HepG2 (cell line): ENCODE data around the gene ZNF627. TPM values are rescaled to one million over a fixed set of nuclear protein-coding genes. Genes with fewer than 3 reads are reported as not detected.
"Not testable (repeated sequence)": the region's sequence is repeated elsewhere in the genome, so short reads cannot be mapped to it uniquely, and the experiment has no call there.

ENCODE experiments used
- ATAC-seq: fragments of 200-7000 bp; cut with Tn5 transposase; 3 replicates; pipeline ENCODE4 v1.9.1; 2020; ENCODE audit warnings: mild to moderate bottlenecking, moderate library complexity
- BruUV-seq: library from RNA; stranded (reverse); fragments of 400-500 nt; replicated peaks from 2 replicates; lab custom pipeline; 2021; lab: Mats Ljungman, UMichigan
- CTCF ChIA-PET: fragments of 300-600 bp; formaldehyde crosslinking; extraction: SDS; loops from one replicate; lab custom pipeline; 2021; ENCODE audit warnings: low total read pairs, inconsistent platforms, low intra/inter-chr PET ratio; lab: Yijun Ruan, JAX
- POLR2A ChIA-PET: fragments of 350-600 bp; sonication (Branson Sonifier 250); formaldehyde crosslinking; loops from one replicate; lab custom pipeline; 2020; ENCODE audit warnings: antibody characterized with exemption, inconsistent platforms; lab: Yijun Ruan, JAX
- DNase-seq: peaks from one replicate; pipeline ENCODE4 v3.0.0-alpha.2; 2015; ENCODE audit warnings: low spot score
- FAIRE-seq: peaks from 3 replicates; lab custom pipeline; 2011; peaks lifted over from hg19 to GRCh38; lab: Jason Lieb, UNC
- H2AFZ ChIP-seq: one replicate; pipeline ENCODE4 v1.6.1; 2011; ENCODE audit warnings: low read length, inconsistent platforms
- H3K27ac ChIP-seq: fragments of 300-600 bp; 3 replicates; pipeline ENCODE4 v1.8.0; 2011; ENCODE audit warnings: mixed run types, mild to moderate bottlenecking, mixed read lengths, low read length, inconsistent platforms; ENCODE audit not compliant: insufficient read depth; ENCODE audit errors: extremely low read length
- H3K27me3 ChIP-seq, 2 experiments: fragments of 200-600 bp in 1 of 2; 2 replicates in 1 of 2; 3 replicates in 1 of 2; pipeline versions ENCODE4 v1.6.0 to v1.8.0; 2011; ENCODE audit warnings: low read length in 2 of 2, mild to moderate bottlenecking in 2 of 2, moderate library complexity in 2 of 2, inconsistent platforms in 1 of 2; ENCODE audit not compliant: insufficient read depth in 2 of 2, control insufficient read depth in 1 of 2
- H3K36me3 ChIP-seq, 2 experiments: fragments of 200-600 bp in 1 of 2; replicated peaks in 1 of 2; 2 replicates in 1 of 2; 3 replicates in 1 of 2; pipeline versions ENCODE4 v1.5.1 to v1.8.0; 2011; ENCODE audit warnings: low read length in 2 of 2, inconsistent platforms in 1 of 2; ENCODE audit not compliant: insufficient read depth in 2 of 2, control insufficient read depth in 1 of 2
- H3K4me1 ChIP-seq: 2 replicates; pipeline ENCODE4 v1.5.1; 2012; ENCODE audit warnings: low read length, inconsistent platforms; ENCODE audit not compliant: insufficient read depth
- H3K4me2 ChIP-seq: 2 replicates; pipeline ENCODE4 v1.6.0; 2011; ENCODE audit warnings: low read depth, low read length, inconsistent platforms
- H3K4me3 ChIP-seq, 3 experiments: fragments of 200-600 bp in 1 of 3; sonication (generic), shearing (Covaris generic) in 1 of 3; replicated peaks in 1 of 3; 2 replicates each; pipeline ENCODE4 v1.5.1; 2011 to 2016; ENCODE audit warnings: low read length in 3 of 3, inconsistent platforms in 2 of 3, low read depth in 2 of 3, mild to moderate bottlenecking in 2 of 3, control low read depth in 1 of 3, mixed read lengths in 1 of 3; ENCODE audit not compliant: insufficient read depth in 1 of 3
- H3K79me2 ChIP-seq: one replicate; pipeline ENCODE4 v1.6.1; 2011; ENCODE audit warnings: low read length, inconsistent platforms; ENCODE audit not compliant: insufficient read depth
- H3K9ac ChIP-seq: 2 replicates; pipeline ENCODE4 v1.6.0; 2011; ENCODE audit warnings: mild to moderate bottlenecking, low read depth, low read length, inconsistent platforms; ENCODE audit not compliant: insufficient read depth
- H3K9me3 ChIP-seq: 2 replicates; pipeline ENCODE4 v1.5.1; 2012; ENCODE audit warnings: mild to moderate bottlenecking, low read length
- H4K20me1 ChIP-seq: 2 replicates; pipeline ENCODE4 v1.6.0; 2011; ENCODE audit warnings: inconsistent platforms, mild to moderate bottlenecking, low read length, moderate library complexity; ENCODE audit not compliant: insufficient read depth
- EP300 ChIP-seq, 3 experiments: sonication (generic) in 1 of 3; formaldehyde crosslinking in 1 of 3; IDR thresholded peaks; 2 replicates each; pipeline versions ENCODE4 v1.5.1 to v1.6.1; 2011 to 2020; ENCODE audit warnings: low read depth in 2 of 3, low read length in 2 of 3, borderline replicate concordance in 1 of 3, improper control_type of control experiment in 1 of 3, mild to moderate bottlenecking in 1 of 3, missing genetic modification reagents in 1 of 3, moderate library complexity in 1 of 3
- ERF ChIP-seq: IDR thresholded peaks from 2 replicates; pipeline ENCODE4 v1.6.1; 2018; ENCODE audit warnings: missing biosample characterization, missing genetic modification reagents
- REST ChIP-seq, 2 experiments: IDR thresholded peaks; 2 replicates each; pipeline ENCODE4 v1.6.1; 2011 to 2012; ENCODE audit warnings: low read length in 2 of 2, borderline replicate concordance in 1 of 2, low read depth in 1 of 2, mild to moderate bottlenecking in 1 of 2, moderate library complexity in 1 of 2
- SOX5 ChIP-seq: IDR thresholded peaks from 2 replicates; pipeline ENCODE4 v1.6.1; 2016; ENCODE audit warnings: borderline replicate concordance
- ZNF333 ChIP-seq: sonication (generic); formaldehyde crosslinking; IDR thresholded peaks from 2 replicates; pipeline ENCODE4 v1.4.0; 2020; ENCODE audit warnings: mild to moderate bottlenecking, missing genetic modification reagents, borderline replicate concordance
- ZNF407 ChIP-seq: sonication (generic); formaldehyde crosslinking; IDR thresholded peaks from one replicate; pipeline ENCODE4 v1.5.1; 2020; ENCODE audit warnings: mild to moderate bottlenecking, missing genetic modification reagents; ENCODE audit errors: not compliant biosample characterization
- ZNF605 ChIP-seq: sonication (generic); formaldehyde crosslinking; IDR thresholded peaks from 2 replicates; pipeline ENCODE4 v1.8.0; 2022; ENCODE audit warnings: mild to moderate bottlenecking, missing genetic modification reagents
- ZNF724P ChIP-seq: sonication (generic); formaldehyde crosslinking; IDR thresholded peaks from 2 replicates; pipeline ENCODE4 v1.8.0; 2022; ENCODE audit warnings: missing genetic modification reagents, borderline replicate concordance
- ZNF781 ChIP-seq: sonication (generic); formaldehyde crosslinking; IDR thresholded peaks from 2 replicates; pipeline ENCODE4 v1.5.1; 2020; ENCODE audit warnings: borderline replicate concordance, mild to moderate bottlenecking, missing genetic modification reagents; ENCODE audit errors: not compliant biosample characterization
- WGBS: methylation state at CpG from one replicate; pipeline ENCODE4 v1.1.6; 2017; ENCODE audit warnings: low lambda C conversion rate; 5-methylcytosine and 5-hydroxymethylcytosine counted together
- in situ Hi-C: cut with HindIII; loops from 2 replicates; pipeline ENCODE4 v1.10.0; 2017; ENCODE audit warnings: low pct_unique_long_range_greater_than_20kb; ENCODE audit not compliant: extremely low pct_ligation_motif_present
- intact Hi-C: fragments of 100-400 bp; cut with micrococcal nuclease; formaldehyde crosslinking; loops from one replicate; pipeline ENCODE4 v1.10.0; 2022; ENCODE audit not compliant: unreplicated experiment
- polyA plus RNA-seq, 8 experiments: library from polyadenylated mRNA; depleted of rRNA in 3 of 8; stranded (reverse) in 7 of 8; unstranded in 1 of 8; fragments of >200 nt; fragmentation: Illumina TruSeq in 4 of 8; extraction: Trizol in 4 of 8; gene quantifications; 2 replicates each; pipeline versions ENCODE4 v1.2.1 to v1.2.3, GENCODE V29; 2011 to 2016; ENCODE audit warnings: low read depth in 4 of 8, missing spikeins in 1 of 8, mixed read lengths in 1 of 8; ENCODE audit not compliant: insufficient read depth in 1 of 8
- total RNA-seq, 5 experiments: library from RNA; depleted of rRNA; stranded (reverse); fragments of >200 nt; fragmentation: Illumina TruSeq; extraction: Trizol; gene quantifications; 2 replicates each; pipeline ENCODE4 v1.2.3, GENCODE V29; 2016; ENCODE audit warnings: low read depth in 1 of 5

ZNF627 gene
- total and polyA plus RNA-seq, 2 of the 13 experiments (the other 11 are each of a cell fraction or from before 2014, with no cell fraction given) = 4.2 to 12.7 TPM

- TF ChIP-seq SOX5 (peak; percentile 58), EP300 (IDR thresholded peaks at IDR 0.05; ENCODE audit: low read depth in 2 of 2, low read length in 2 of 2) (peak in 1 of 2 experiments; percentile 35; a peak in 1 of 4 replicates)
- TF ChIP-seq EP300 (CRISPR knock-in tag; IDR thresholded peaks at IDR 0.05; ENCODE audit: borderline replicate concordance) = not testable (repeated sequence)
Observed at GRCh38 chr19:11634018-11634662, 36.9 kb downstream of the ZNF627 start (continued).

GRCh38 chr19:11639245-11639601, 41.9 kb downstream of the ZNF627 start:
- Histone ChIP-seq H3K79me2 (no peaks in the 10 kb centered on the region), H4K20me1 (no peaks in the 10 kb centered on the region), H3K9me3 (no peaks in the 10 kb centered on the region), H3K4me2 (peak overlapping the region; percentile 78), H3K4me3 (peak overlapping the region; percentile 94 to 97 (median 96); a peak in 5 of 6 replicates), H2AFZ (no peak overlapping the region), H3K9ac (0 out of 2 replicates have a peak overlapping the region, but pooled peaks have one; percentile 29), H3K27ac (peak overlapping the region; percentile 13), H3K4me1 (peaks cover 18% of the 10 kb centered on the region), H3K36me3 (no peaks in the 10 kb centered on the region), H3K27me3 (no peaks in the 10 kb centered on the region; a peak in 1 of 5 replicates)
- no TSS peak for BruUV-seq
- FAIRE-seq (no peak), DNase-seq (no peak), ATAC-seq (peak; percentile 79)
- CTCF ChIA-PET = no interaction called here
- POLR2A ChIA-PET = interaction anchor here (1.1 to 2.0 kb wide), 5 partner anchors 15 to 55 kb away, joined by 3 to 10 read pairs (median 3); partner anchors contain the start of gene ZNF627
- intact Hi-C loops (no loop called here), in situ Hi-C loops (no loop called here)
- 0% methylated on average over 3 of the region's 7 CpGs for WGBS
- TF ChIP-seq ZNF724P (CRISPR knock-in tag) = no peak
- TF ChIP-seq ZNF781 = no peak
- TF ChIP-seq ZNF407 (CRISPR knock-in tag) = peak; percentile 14
- TF ChIP-seq ZNF605 (CRISPR knock-in tag) = 0 out of 2 replicates have a peak, but pooled peaks have one; percentile 43
- no peak for TF ChIP-seq REST (IDR thresholded peaks at IDR 0.05; ENCODE audit: borderline replicate concordance in 1 of 2, low read depth in 1 of 2, low read length in 2 of 2)
- 0 out of 2 replicates have a peak, but pooled peaks have one; percentile 9 for TF ChIP-seq ZNF333
- TF ChIP-seq ERF (CRISPR knock-in tag) = no peak
